OCI-LY1 (cell line): ENCODE results near the gene TESK2.
"Not testable (repeated sequence)": the region's sequence is repeated elsewhere in the genome, so short reads cannot be mapped to it uniquely, and the experiment has no call there.

Experiments
- H2AFZ ChIP-seq: fragments of 200-600 bp; sonication (generic), shearing (Covaris generic); 2 replicates; pipeline ENCODE4 v1.6.0; 2014; ENCODE audit warnings: antibody characterized with exemption, mild to moderate bottlenecking, low read length
- H3F3A ChIP-seq: fragments of 200-600 bp; sonication (generic), shearing (Covaris generic); 2 replicates; pipeline ENCODE4 v1.6.0; 2014; ENCODE audit warnings: mild to moderate bottlenecking, antibody characterized with exemption, low read length, moderate library complexity; ENCODE audit not compliant: insufficient read depth
- H3K27ac ChIP-seq: fragments of 200-600 bp; sonication (generic); 2 replicates; pipeline ENCODE4 v1.5.1; 2014; ENCODE audit warnings: low read length, mixed run types, mild to moderate bottlenecking, low read depth; ENCODE audit not compliant: poor library complexity, severe bottlenecking
- H3K27me3 ChIP-seq: fragments of 200-600 bp; sonication (generic); 2 replicates; pipeline ENCODE4 v1.6.0; 2014; ENCODE audit warnings: antibody characterized with exemption, mild to moderate bottlenecking, low read length, moderate library complexity; ENCODE audit not compliant: insufficient read depth
- H3K36me3 ChIP-seq: fragments of 200-600 bp; sonication (generic); 2 replicates; pipeline ENCODE4 v1.6.1; 2014; ENCODE audit warnings: mild to moderate bottlenecking, antibody characterized with exemption, low read length, moderate library complexity, mixed read lengths; ENCODE audit not compliant: insufficient read depth
- H3K4me1 ChIP-seq: fragments of 200-600 bp; sonication (generic); 2 replicates; pipeline ENCODE4 v1.5.1; 2014; ENCODE audit warnings: mild to moderate bottlenecking, low read length, moderate library complexity; ENCODE audit not compliant: insufficient read depth, severe bottlenecking
- H3K4me2 ChIP-seq: fragments of 200-600 bp; sonication (generic), shearing (Covaris generic); 2 replicates; pipeline ENCODE4 v1.6.1; 2014; ENCODE audit warnings: low read length
- H3K4me3 ChIP-seq: fragments of 200-600 bp; sonication (generic); 2 replicates; pipeline ENCODE4 v1.5.1; 2014; ENCODE audit warnings: low read length, low read depth, mild to moderate bottlenecking, mixed read lengths; ENCODE audit not compliant: poor library complexity, severe bottlenecking
- H3K79me2 ChIP-seq: fragments of 200-600 bp; shearing (Covaris generic); 2 replicates; pipeline ENCODE4 v1.6.1; 2016; ENCODE audit warnings: mixed run types, low read length, mixed read lengths; ENCODE audit not compliant: insufficient read depth
- H3K9ac ChIP-seq: fragments of 200-600 bp; sonication (generic), shearing (Covaris generic); 2 replicates; pipeline ENCODE4 v1.6.1; 2014; ENCODE audit warnings: mild to moderate bottlenecking, low read length, mixed read lengths
- H3K9me2 ChIP-seq: fragments of 200-600 bp; sonication (generic), shearing (Covaris generic); 2 replicates; pipeline ENCODE4 v1.6.1; 2014; ENCODE audit warnings: low read depth, mild to moderate bottlenecking, low read length, mixed read lengths
- H3K9me3 ChIP-seq: fragments of 200-600 bp; shearing (Covaris generic); 2 replicates; pipeline ENCODE4 v1.6.1; 2014; ENCODE audit warnings: low read length, mixed read lengths
- H4K20me1 ChIP-seq: fragments of 200-600 bp; sonication (generic), shearing (Covaris generic); 2 replicates; pipeline ENCODE4 v1.6.0; 2016; ENCODE audit warnings: mild to moderate bottlenecking, low read length; ENCODE audit not compliant: insufficient read depth
- CTCF ChIP-seq: fragments of 200-600 bp; sonication (generic), shearing (Covaris generic); IDR thresholded peaks from 2 replicates; pipeline ENCODE4 v1.5.1; 2017; ENCODE audit warnings: mild to moderate bottlenecking, antibody characterized with exemption, low read length, moderate library complexity, mixed read lengths
- EZH2 ChIP-seq: fragments of 200-600 bp; sonication (generic), shearing (Covaris generic); IDR thresholded peaks from 2 replicates; pipeline ENCODE4 v1.8.0; 2017; ENCODE audit warnings: borderline replicate concordance, mixed run types, mild to moderate bottlenecking, antibody characterized with exemption, low read length, moderate library complexity, mixed read lengths

Gene TESK2

DNA sequence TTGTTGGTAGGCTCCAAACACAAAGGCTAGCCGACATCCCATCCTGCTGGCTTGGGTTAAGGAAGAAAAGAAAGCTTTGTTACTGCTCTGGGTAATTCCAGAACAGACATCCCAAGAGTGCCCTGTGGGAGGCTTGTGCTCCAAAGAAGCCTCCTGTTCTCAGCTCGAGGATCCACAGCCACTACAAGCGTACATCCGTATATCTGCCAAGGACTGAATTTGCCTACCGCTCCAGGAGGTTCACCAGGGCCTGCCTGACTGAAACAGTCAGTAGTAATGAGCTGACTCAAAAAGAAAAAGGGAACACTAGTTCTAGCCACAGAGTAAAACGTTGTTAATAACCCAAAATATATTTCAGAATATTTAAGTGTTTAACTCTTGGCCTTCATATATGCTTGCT is 125.9 kb downstream of the TESK2 start:
- no peaks in the 10 kb centered on the region for H3K9me3 ChIP-seq
- H3K4me3 ChIP-seq = no peak overlapping the region
- no peak overlapping the region for H2AFZ ChIP-seq
- H4K20me1 ChIP-seq = no peaks in the 10 kb centered on the region
- no peaks in the 10 kb centered on the region for H3K9me2 ChIP-seq
- H3K9ac ChIP-seq = no peak overlapping the region
- no peaks in the 10 kb centered on the region for H3K27me3 ChIP-seq
- H3F3A ChIP-seq = no peaks in the 10 kb centered on the region
- H3K4me1 ChIP-seq = peaks cover 3% of the 10 kb centered on the region
- H3K4me2 ChIP-seq = no peak overlapping the region
- TF ChIP-seq EZH2 = no peak
- no peak for TF ChIP-seq CTCF
- no peak overlapping the region for H3K27ac ChIP-seq
- no peaks in the 10 kb centered on the region for H3K79me2 ChIP-seq
- H3K36me3 ChIP-seq = no peaks in the 10 kb centered on the region

DNA sequence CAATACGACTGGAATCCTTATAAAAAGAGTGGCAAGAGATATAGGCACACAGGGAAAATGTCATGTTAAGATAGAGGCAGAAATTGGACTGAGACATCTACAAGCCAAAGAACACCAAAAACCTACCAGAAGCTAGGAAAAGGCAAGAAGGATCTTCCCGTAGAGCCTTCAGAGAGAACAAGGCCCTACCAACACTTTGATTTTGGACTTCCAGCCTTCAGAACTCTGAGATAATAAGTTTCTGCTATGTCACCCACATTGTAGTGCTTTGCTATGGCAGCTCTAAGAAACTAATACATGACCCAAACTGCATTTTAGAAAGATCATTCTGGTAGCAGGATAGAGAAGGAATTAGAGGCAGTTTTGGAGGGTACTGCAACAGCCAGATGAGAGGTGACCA is 126.7 kb downstream of the TESK2 start:
- Histone ChIP-seq H3K4me2 (no peak overlapping the region), H3K27me3 (no peaks in the 10 kb centered on the region), H4K20me1 (no peaks in the 10 kb centered on the region), H3K36me3 (no peaks in the 10 kb centered on the region), H3K4me3 (no peak overlapping the region), H3K27ac (no peak overlapping the region), H3F3A (no peaks in the 10 kb centered on the region), H3K79me2 (no peaks in the 10 kb centered on the region), H3K9ac (no peak overlapping the region), H3K4me1 (peaks cover 9% of the 10 kb centered on the region), H3K9me2 (no peaks in the 10 kb centered on the region), H2AFZ (no peak overlapping the region), H3K9me3 (no peaks in the 10 kb centered on the region)
- TF ChIP-seq CTCF (no peak), EZH2 (no peak)

DNA sequence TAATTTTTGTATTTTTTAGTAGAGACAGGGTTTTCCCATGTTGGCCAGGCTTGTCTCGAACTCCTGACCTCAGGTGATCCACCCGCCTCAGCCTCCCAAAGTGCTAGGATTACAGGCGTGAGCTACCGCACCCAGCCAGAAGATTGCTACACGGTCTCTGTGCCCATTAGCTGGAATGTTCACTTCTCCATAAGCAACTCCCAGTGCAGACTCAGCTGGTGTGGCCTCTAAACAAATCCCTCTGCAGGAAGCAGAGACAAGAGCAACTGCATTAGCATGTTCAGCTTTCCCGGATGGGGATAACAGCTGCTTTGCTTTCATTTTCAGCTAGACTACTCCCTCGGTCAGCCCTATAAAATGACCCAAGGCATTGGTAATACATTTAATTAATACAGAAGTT is 130.0 kb downstream of the TESK2 start:
- H3K4me3 ChIP-seq, H3K27me3 ChIP-seq, H3K9me3 ChIP-seq, H3K4me2 ChIP-seq, H3K9me2 ChIP-seq, H3K79me2 ChIP-seq, H3K36me3 ChIP-seq, H3K27ac ChIP-seq, H3F3A ChIP-seq, H3K9ac ChIP-seq, H2AFZ ChIP-seq, H4K20me1 ChIP-seq: not testable (repeated sequence)
- H3K4me1 ChIP-seq = peaks cover 14% of the 10 kb centered on the region

DNA sequence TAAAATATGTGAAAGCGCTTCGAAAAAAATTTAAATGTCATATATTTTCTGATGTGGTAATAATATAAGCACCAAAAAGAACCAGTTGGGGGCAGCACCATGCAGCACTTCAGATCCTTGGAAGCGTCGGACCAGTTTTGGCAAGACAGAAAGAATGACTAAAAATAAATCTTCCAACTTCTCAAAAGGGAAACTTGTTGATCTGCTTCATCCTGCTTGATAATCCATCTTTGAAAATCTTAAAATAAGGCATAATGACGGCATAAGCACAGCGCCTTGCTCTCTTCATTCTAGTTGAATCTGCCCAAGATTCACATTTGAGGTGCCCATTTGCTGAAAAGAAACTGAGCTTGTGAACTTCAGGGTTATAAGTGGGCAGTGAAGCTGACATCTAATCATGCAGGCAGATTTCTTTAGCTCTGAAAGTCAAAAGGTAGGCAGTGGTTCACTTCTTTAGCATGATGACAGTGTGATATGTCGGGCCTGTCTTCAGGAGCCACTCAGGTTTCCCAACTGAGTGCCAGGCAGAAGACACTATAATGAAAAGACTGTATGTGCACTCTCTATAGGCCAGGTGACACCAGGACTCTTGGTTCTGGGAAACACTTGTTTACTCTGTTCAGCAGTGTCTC is 131.0 kb downstream of the TESK2 start:
- Histone ChIP-seq H3K9me2 (no peaks in the 10 kb centered on the region), H3K36me3 (no peaks in the 10 kb centered on the region), H3K79me2 (no peaks in the 10 kb centered on the region), H4K20me1 (no peaks in the 10 kb centered on the region), H3K9ac (no peak overlapping the region; the same call in 1 of the 2 replicates), H3F3A (no peaks in the 10 kb centered on the region), H3K4me2 (peak overlapping the region; percentile 34; the same call in 1 of the 2 replicates), H3K4me3 (no peak overlapping the region), H2AFZ (no peak overlapping the region), H3K4me1 (peaks cover 19% of the 10 kb centered on the region), H3K27me3 (no peaks in the 10 kb centered on the region), H3K9me3 (no peaks in the 10 kb centered on the region), H3K27ac (no peak overlapping the region)
- TF ChIP-seq EZH2 (no peak), CTCF (peak; percentile 69)
